ENCODE results near the gene HOXA6. TPM values are rescaled to one million over a fixed set of nuclear protein-coding genes. Genes with fewer than 3 reads are reported as not detected.

The HOXA6 gene
- total RNA-seq, 1 experiment from 2014 or later = 3.3 TPM

DNA sequence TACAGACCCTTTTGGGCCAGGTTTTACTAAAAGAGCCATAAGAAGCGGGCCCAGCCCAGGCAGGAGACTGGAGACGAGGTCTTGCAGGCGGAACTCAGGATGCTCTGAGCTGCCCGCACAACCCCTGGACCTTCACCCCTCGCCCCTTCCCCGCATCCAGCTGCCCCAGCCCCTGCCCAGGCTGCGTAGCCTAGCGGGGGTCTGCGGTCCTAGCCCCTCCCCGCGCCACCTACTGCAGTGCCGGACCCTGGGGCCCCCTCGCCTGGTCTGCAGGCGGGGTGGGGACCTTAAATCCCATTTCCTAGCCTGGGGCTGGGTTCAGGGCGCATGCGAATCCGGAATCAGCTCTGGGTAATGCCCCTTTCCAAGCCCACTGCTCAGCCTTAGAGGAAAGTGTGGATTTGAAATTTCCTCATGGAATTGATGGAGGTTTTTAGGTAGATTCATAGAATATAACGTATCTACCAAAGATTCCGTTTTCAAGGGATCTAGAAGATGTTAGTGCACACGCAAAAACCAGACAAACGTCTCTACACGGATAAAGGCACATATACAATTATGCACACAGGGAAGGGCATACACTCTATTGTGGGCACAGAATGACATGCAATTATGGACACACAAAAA, 5.4 kb upstream of the HOXA6 start:
- Histone ChIP-seq H3K27me3 (ENCODE audit: control insufficient read depth, insufficient read depth, low read length) (no peaks in the 10 kb centered on the region), H3K9me3 (ENCODE audit: control insufficient read depth, insufficient read depth, low read depth, low read length) (no peaks in the 10 kb centered on the region), H3K4me1 (ENCODE audit: control insufficient read depth, insufficient read depth, low read length) (peaks cover 20% of the 10 kb centered on the region), H3K36me3 (ENCODE audit: control insufficient read depth, insufficient read depth, low read length) (no peaks in the 10 kb centered on the region; the same call in 1 of the 2 replicates), H3K4me3 (ENCODE audit: low read depth in 2 of 2, low read length in 2 of 2) (no peak overlapping the region), H3K27ac (ENCODE audit: low read length) (no peak overlapping the region)
- TF ChIP-seq SIN3A (IDR thresholded peaks at IDR 0.05; ENCODE audit: borderline replicate concordance, insufficient read depth, low read depth, low read length) (no peak), TCF7L2 (IDR thresholded peaks at IDR 0.05; ENCODE audit: low read depth, low read length) (no peak), POLR2AphosphoS5 (IDR thresholded peaks at IDR 0.05; ENCODE audit: low read depth, low read length) (no peak), CTCF (IDR thresholded peaks at IDR 0.05) (no peak)
- TF ChIP-seq, protein P1, sequence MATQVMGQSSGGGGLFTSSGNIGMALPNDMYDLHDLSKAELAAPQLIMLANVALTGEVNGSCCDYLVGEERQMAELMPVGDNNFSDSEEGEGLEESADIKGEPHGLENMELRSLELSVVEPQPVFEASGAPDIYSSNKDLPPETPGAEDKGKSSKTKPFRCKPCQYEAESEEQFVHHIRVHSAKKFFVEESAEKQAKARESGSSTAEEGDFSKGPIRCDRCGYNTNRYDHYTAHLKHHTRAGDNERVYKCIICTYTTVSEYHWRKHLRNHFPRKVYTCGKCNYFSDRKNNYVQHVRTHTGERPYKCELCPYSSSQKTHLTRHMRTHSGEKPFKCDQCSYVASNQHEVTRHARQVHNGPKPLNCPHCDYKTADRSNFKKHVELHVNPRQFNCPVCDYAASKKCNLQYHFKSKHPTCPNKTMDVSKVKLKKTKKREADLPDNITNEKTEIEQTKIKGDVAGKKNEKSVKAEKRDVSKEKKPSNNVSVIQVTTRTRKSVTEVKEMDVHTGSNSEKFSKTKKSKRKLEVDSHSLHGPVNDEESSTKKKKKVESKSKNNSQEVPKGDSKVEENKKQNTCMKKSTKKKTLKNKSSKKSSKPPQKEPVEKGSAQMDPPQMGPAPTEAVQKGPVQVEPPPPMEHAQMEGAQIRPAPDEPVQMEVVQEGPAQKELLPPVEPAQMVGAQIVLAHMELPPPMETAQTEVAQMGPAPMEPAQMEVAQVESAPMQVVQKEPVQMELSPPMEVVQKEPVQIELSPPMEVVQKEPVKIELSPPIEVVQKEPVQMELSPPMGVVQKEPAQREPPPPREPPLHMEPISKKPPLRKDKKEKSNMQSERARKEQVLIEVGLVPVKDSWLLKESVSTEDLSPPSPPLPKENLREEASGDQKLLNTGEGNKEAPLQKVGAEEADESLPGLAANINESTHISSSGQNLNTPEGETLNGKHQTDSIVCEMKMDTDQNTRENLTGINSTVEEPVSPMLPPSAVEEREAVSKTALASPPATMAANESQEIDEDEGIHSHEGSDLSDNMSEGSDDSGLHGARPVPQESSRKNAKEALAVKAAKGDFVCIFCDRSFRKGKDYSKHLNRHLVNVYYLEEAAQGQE (IDR thresholded peaks at IDR 0.05; ENCODE audit: insufficient read depth in 1 of 2, low read depth in 2 of 2, low read length in 1 of 2) = no peak
- in situ Hi-C loops (cut with HindIII; ENCODE audit: low pct_unique_long_range_greater_than_20kb, low sequenced_read_pairs) (no loop called here), intact Hi-C loops (cut with micrococcal nuclease; ENCODE audit: unreplicated experiment) (no loop called here)
- POLR2A ChIA-PET = no interaction called here
- ATAC-seq (no peak), DNase-seq (ENCODE audit: low read depth, low spot score) (no peak)
- no TSS peak for BruUV-seq (replicated peaks)
- CTCF ChIA-PET = interaction anchor here (0.6 kb wide), 1 partner anchor 32 kb away, joined by 3 read pairs; no protein-coding TSS in a partner anchor

DNA sequence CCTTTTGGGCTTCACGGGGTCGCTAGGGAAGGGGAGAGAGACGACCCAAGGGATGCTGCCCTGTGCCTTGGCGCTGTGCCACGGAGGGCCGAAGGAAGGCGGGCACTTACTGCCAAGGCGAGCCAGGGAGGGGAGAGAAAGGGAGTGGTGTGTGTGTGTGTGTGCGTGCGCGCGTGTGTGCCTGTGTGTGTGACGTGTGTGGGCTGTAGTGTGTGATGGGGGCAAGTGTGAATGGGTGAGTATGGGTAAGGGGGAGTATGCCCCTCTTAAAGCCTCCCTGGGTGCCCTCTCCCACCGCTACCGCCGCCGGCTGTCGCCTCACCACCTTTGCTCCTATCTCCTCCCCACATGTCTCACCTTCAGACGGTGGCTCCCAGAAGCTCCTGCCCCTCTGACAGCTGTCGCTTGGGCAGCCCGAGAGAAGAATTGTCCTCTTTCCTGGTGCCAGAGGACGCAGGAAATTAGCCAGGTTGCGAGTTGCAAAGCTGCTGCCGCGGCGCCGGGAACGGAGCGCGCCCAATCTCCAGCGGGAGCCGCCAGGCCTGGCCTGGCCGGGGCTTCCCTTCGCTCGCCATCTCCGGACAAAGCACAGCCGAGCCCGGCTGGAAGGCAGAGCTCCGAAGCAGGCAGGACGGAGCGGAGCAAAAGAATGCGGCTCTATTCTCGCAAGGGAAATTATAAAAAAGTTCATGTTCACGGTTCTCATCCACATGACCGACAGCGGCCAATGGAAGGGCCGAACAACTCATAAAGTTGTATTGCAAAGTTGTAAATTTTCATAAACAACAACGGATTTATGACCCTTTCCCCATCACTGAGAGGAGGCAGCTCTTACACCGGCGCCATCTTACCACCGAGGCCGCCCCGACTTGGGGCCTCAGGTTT, 4.6 kb upstream of the HOXA6 start, which contains the start of gene HOXA3:
Gene HOXA3 (minus strand): TSS at position 653 of the 885 bp plus-strand sequence. CDS start 41,943 bp downstream, outside the sequence.
- CTCF ChIA-PET = interaction anchor here (0.6 to 3.4 kb wide), 2 partner anchors 9 to 27 kb away, joined by 6 to 24 read pairs; no protein-coding TSS in a partner anchor
- in situ Hi-C loops (cut with HindIII; ENCODE audit: low pct_unique_long_range_greater_than_20kb, low sequenced_read_pairs) (no loop called here), intact Hi-C loops (cut with micrococcal nuclease; ENCODE audit: unreplicated experiment) (no loop called here)
- DNase-seq (ENCODE audit: low read depth, low spot score) (no peak), ATAC-seq (no peak)
- Histone ChIP-seq H3K9me3 (ENCODE audit: control insufficient read depth, insufficient read depth, low read depth, low read length) (no peaks in the 10 kb centered on the region), H3K4me3 (ENCODE audit: low read depth in 2 of 2, low read length in 2 of 2) (no peak within 1 kb of the TSS), H3K36me3 (ENCODE audit: control insufficient read depth, insufficient read depth, low read length) (no peaks in the 10 kb centered on the region; the same call in 1 of the 2 replicates), H3K4me1 (ENCODE audit: control insufficient read depth, insufficient read depth, low read length) (peaks cover 20% of the 10 kb centered on the region), H3K27me3 (ENCODE audit: control insufficient read depth, insufficient read depth, low read length) (no peaks in the 10 kb centered on the region), H3K27ac (ENCODE audit: low read length) (peak within 1 kb of the TSS; percentile 89)
- POLR2A ChIA-PET = no interaction called here
- BruUV-seq (replicated peaks) = no TSS peak
- TF ChIP-seq SIN3A (IDR thresholded peaks at IDR 0.05; ENCODE audit: borderline replicate concordance, insufficient read depth, low read depth, low read length) = no peak
- TF ChIP-seq CTCF (IDR thresholded peaks at IDR 0.05) = no peak
- TF ChIP-seq TCF7L2 (IDR thresholded peaks at IDR 0.05; ENCODE audit: low read depth, low read length) = no peak
- TF ChIP-seq POLR2AphosphoS5 (IDR thresholded peaks at IDR 0.05; ENCODE audit: low read depth, low read length) = no peak
- TF ChIP-seq, protein P1 (IDR thresholded peaks at IDR 0.05; ENCODE audit: insufficient read depth in 1 of 2, low read depth in 2 of 2, low read length in 1 of 2) = no peak

Measured in Panc1 (cell line).